IgD-negative memory B cell (primary cell): ENCODE data around the gene PTPRM. TPM values are rescaled to one million over a fixed set of nuclear protein-coding genes. Genes with fewer than 3 reads are reported as not detected.

Experiments
- H3K27ac Mint-ChIP-seq, 3 donors: one replicate each; pipeline ENCODE4 v1.8.0; 2020 to 2022; ENCODE audit warnings: mild to moderate bottlenecking in 3 of 3, mixed read lengths in 3 of 3, moderate library complexity in 1 of 3
- H3K27me3 Mint-ChIP-seq: one replicate; pipeline ENCODE4 v1.8.0; 2021; ENCODE audit warnings: mixed read lengths
- H3K36me3 Mint-ChIP-seq: one replicate; pipeline ENCODE4 v1.8.0; 2020; ENCODE audit warnings: mild to moderate bottlenecking, mixed read lengths
- H3K4me1 Mint-ChIP-seq, 3 donors: one replicate each; pipeline ENCODE4 v1.8.0; 2020 to 2022; ENCODE audit warnings: mixed read lengths in 3 of 3, mild to moderate bottlenecking in 1 of 3
- H3K4me3 Mint-ChIP-seq, 4 donors: one replicate each; pipeline ENCODE4 v1.8.0; 2020 to 2022; ENCODE audit warnings: mild to moderate bottlenecking in 4 of 4, mixed read lengths in 4 of 4, moderate library complexity in 3 of 4
- H3K9me3 Mint-ChIP-seq, 3 donors: one replicate each; pipeline ENCODE4 v1.8.0; 2020 to 2021; ENCODE audit warnings: mixed read lengths in 3 of 3, mild to moderate bottlenecking in 1 of 3
- polyA plus RNA-seq: library from polyadenylated mRNA; unstranded; fragments of 300-500 nt; fragmentation: Illumina TruSeq; gene quantifications from one replicate; pipeline ENCODE4 v1.2.3, GENCODE V29; 2021

Gene PTPRM
- polyA plus RNA-seq, 1 donor from 2014 or later = 0.61 TPM

DNA sequence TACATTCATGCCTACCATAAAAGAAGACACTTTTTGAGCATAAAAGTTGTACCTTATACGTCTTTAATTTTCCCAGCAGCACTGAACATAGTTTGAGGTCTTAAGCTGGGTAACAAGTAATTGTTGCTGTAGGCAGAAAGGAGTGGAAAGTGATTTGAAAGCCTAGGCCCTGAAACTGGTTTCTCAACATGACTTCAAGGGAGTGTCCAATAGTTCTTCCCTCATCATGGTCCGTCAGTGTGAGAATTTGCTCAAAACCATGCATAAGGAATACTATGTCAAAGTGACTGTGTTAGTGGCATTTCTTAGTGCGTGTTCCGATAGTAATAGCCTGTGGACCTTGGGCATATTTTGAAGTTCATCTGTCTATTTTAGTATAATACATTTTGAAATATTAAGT, 463.1 kb downstream of the PTPRM start:
- Mint-ChIP-seq H3K4me1 (no peaks in the 10 kb centered on the region), H3K4me3 (no peak overlapping the region), H3K36me3 (no peaks in the 10 kb centered on the region), H3K27ac (no peak overlapping the region), H3K27me3 (no peaks in the 10 kb centered on the region), H3K9me3 (no peaks in the 10 kb centered on the region)

DNA sequence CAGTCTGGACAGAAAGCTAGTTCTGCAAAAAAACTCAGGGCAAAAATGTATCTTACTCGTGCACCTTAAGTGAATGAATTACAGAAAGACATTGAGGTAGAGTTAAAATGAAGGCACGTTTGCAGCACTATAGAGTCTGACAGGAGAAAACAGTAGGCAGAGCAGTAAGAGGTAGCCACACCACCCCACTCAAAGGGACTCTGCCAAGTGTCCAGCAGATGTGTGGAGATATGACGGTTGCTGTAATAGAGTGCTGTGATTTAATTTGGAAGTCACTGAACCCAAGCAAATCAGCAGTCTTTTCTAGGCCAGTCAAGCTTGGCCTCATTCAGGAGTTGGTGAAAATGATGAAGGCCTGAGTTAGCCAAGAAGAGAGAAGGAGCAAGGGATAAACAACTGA, 464.4 kb downstream of the PTPRM start:
- H3K4me1 Mint-ChIP-seq = no peaks in the 10 kb centered on the region
- H3K27me3 Mint-ChIP-seq = no peaks in the 10 kb centered on the region
- no peak overlapping the region for H3K4me3 Mint-ChIP-seq
- no peaks in the 10 kb centered on the region for H3K36me3 Mint-ChIP-seq
- no peaks in the 10 kb centered on the region for H3K9me3 Mint-ChIP-seq
- no peak overlapping the region for H3K27ac Mint-ChIP-seq

DNA sequence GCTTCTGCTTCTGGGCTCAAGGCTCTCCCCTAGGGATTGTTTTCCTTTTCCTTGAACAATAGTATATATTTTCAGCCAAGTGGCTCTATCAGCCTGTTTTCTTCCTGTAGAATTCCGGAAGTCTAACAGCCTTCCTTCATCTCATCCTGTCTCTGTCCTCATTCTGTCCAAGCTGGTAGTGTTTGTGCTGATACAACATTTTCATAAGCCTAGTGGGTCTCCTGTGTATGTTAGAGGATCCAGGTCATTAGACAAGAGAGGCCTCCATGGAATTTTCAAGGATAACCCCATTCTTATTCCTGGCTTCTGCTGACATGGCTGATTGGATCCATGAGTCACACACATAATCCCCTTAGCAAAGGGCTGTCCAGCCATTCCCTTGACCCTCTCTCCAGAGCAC, 467.6 kb downstream of the PTPRM start:
- no peaks in the 10 kb centered on the region for H3K27me3 Mint-ChIP-seq
- no peaks in the 10 kb centered on the region for H3K4me1 Mint-ChIP-seq
- H3K27ac Mint-ChIP-seq = no peak overlapping the region
- H3K9me3 Mint-ChIP-seq = no peaks in the 10 kb centered on the region
- no peaks in the 10 kb centered on the region for H3K36me3 Mint-ChIP-seq
- H3K4me3 Mint-ChIP-seq = no peak overlapping the region

DNA sequence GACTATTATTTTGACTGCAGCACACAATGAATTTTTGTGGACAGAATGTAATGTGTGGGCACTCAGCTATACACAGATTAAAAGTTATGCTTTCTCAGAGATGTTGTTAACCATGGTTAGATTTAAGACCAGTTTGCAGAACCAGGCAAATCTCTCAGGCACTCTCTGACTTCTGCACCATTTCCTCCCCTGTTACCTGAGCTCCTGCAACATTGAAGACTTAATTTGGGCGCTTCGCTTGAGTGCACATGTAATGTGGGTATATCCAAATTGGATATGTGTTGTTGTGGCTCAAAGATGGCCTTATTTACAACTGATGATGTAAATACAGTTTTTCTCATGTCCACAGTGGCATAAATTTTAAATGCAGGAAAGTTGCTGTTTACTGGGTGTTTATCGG, 469.4 kb downstream of the PTPRM start:
- Mint-ChIP-seq H3K27ac (no peak overlapping the region), H3K9me3 (no peaks in the 10 kb centered on the region), H3K4me3 (no peak overlapping the region), H3K36me3 (no peaks in the 10 kb centered on the region), H3K4me1 (no peaks in the 10 kb centered on the region), H3K27me3 (peaks cover under 1% of the 10 kb centered on the region)

DNA sequence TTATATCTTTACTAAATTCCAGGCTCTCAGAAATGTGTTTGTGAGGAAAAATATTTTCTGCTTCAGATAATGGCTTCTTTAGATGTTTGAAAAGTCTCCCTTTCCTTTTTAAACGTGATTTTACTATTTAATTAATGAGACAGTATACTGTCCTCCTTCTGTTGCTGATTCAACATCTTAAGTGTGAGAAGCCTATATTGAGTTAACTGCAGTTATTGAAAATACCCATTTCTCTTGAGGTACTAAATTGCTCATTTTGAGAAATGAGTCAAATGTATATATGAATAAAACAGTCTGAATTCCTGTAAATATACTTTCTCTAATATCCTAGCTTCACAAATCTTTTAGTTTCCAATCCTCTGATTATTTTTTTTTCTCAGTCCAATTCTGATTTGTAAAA, 470.2 kb downstream of the PTPRM start:
- Mint-ChIP-seq H3K4me1 (no peaks in the 10 kb centered on the region), H3K27ac (no peak overlapping the region), H3K9me3 (no peaks in the 10 kb centered on the region), H3K4me3 (no peak overlapping the region), H3K36me3 (no peaks in the 10 kb centered on the region), H3K27me3 (peaks cover 1% of the 10 kb centered on the region)

DNA sequence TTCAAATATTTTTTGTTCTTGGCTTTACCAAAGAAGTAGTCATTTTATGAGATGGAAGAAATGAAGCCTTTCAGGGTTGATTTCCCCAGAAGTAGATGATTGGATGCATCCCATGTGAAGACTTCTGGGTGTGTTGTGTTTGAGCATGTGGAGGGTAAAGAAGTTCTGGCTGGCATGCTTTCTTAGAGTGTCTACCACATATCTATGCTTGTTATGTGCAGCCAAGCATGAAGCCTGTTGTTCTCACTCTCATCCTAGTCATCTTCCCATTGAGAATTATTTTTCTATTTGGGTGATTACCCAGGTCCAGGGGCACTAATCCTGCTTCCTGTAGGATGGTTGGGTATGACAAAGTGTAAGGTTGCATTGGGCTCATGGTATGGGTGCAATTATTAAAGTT, 472.9 kb downstream of the PTPRM start:
- Mint-ChIP-seq H3K4me1 (no peaks in the 10 kb centered on the region), H3K27me3 (peaks cover 5% of the 10 kb centered on the region)

DNA sequence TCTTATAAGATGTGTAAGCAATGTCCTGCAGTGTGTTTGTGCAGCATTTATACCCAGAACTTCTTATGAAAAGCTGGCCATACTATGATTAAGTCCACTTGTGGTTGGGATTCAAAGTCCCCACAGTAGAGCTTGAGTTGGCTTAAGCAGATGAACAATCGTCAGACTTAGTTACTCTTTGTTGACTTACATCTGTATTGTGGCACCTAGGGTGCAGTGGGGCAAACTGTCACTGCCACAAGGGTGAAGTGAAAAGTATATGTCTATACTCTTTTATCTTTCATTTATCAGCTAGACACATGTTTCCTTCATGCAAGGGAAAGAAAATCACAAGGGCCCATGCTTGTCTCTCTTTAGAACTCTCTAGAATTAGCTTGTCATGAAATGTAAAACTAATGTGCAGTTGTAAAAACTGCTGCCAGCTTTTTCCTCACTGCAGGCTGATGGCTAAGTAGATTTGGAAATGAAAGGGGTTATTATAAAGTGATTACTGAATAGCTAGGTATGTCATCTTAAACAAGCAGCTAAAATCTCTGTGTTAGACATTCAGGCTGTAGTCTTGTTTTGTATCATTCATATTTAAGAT, 474.5 kb downstream of the PTPRM start:
- no peak overlapping the region for H3K27ac Mint-ChIP-seq
- H3K4me3 Mint-ChIP-seq = no peak overlapping the region
- H3K27me3 Mint-ChIP-seq = peaks cover 5% of the 10 kb centered on the region
- H3K9me3 Mint-ChIP-seq = peaks cover 0 to 3% (median 0%) of the 10 kb centered on the region in 3 donors
- no peaks in the 10 kb centered on the region for H3K36me3 Mint-ChIP-seq
- H3K4me1 Mint-ChIP-seq = no peaks in the 10 kb centered on the region

More for the DNA sequence above, 472.9 kb downstream of the PTPRM start:
- Mint-ChIP-seq H3K36me3 (no peaks in the 10 kb centered on the region), H3K27ac (no peak overlapping the region), H3K4me3 (no peak overlapping the region), H3K9me3 (peaks cover 0 to 3% (median 0%) of the 10 kb centered on the region in 3 donors)

DNA sequence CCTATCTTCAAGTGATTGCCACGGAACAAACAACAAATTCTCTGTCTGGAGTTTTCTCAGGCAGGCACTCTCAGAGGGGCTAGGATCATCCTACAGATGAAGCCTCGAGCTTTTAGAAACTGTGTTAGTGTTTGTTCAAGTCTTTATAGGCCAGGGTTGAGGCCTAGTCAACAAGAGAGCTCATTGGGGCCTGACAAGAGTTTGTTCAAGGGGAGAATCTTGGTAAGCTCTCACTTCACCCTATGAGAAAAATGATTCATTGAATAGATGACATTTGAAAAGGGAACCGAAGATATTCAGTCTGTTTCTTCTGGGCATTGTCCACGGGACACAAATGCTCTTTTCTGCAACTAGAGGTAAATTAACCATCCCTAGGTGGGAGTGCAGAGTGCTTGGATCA, 476.9 kb downstream of the PTPRM start:
- no peaks in the 10 kb centered on the region for H3K4me1 Mint-ChIP-seq
- no peaks in the 10 kb centered on the region for H3K36me3 Mint-ChIP-seq
- peaks cover 0 to 3% (median 0%) of the 10 kb centered on the region in 3 donors for H3K9me3 Mint-ChIP-seq
- no peak overlapping the region for H3K27ac Mint-ChIP-seq
- H3K4me3 Mint-ChIP-seq = no peak overlapping the region
- H3K27me3 Mint-ChIP-seq = peaks cover 5% of the 10 kb centered on the region

DNA sequence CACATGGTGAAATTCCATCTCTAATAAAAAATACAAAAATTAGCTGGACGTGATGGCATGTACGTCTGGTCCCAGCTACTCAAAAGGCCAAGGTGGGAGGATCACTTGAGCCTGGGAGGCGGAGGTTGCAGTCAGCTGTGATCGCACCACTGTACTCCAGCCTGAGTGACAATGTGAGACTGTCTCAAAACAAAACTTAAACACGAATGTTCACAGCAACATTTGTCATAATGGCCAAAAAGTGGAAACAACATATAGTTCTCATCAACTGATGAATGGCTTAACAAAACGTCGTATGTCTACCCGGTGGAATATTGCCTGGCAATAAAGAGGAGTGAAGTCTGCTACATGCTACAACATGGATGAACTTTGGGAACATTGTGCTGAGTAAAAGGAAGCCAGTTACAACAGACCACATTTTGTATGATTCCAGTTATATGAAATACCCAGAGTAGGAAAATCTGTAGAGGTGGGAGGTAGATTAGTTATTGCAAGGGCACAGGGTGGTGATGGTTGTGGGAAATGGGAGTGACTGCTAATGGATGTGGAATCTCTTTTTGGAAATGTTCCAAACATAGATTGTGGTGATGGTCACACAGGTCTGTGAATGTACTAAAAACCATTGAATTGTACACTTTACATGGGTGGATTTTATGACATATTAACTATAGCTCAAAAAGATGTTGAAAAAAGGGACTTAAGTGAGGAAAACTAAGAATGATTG, 478.2 kb downstream of the PTPRM start:
- no peaks in the 10 kb centered on the region for H3K4me1 Mint-ChIP-seq
- no peak overlapping the region for H3K27ac Mint-ChIP-seq
- H3K9me3 Mint-ChIP-seq = peaks cover 0 to 3% (median 0%) of the 10 kb centered on the region in 3 donors
- H3K36me3 Mint-ChIP-seq = no peaks in the 10 kb centered on the region
- H3K27me3 Mint-ChIP-seq = peaks cover 5% of the 10 kb centered on the region
- no peak overlapping the region for H3K4me3 Mint-ChIP-seq

DNA sequence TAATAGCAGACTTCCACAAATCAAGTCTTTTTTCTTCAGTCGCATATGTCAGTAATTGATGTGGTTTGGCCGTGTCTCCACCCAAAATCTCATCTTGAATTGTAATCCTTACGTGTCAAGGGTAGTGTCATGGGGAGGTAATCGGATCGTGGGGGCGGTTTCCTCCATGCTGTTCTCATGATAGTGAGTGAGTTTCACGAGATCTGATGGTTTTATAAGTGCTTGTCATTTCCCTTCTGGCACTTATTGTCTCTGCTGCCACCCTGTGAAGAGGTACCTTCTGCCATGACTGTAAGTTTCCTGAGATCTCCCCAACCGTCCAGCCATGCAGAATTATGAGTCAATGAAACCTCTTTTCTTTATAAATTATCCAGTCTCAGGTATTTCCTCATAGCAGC, 478.8 kb downstream of the PTPRM start:
- no peak overlapping the region for H3K27ac Mint-ChIP-seq

DNA sequence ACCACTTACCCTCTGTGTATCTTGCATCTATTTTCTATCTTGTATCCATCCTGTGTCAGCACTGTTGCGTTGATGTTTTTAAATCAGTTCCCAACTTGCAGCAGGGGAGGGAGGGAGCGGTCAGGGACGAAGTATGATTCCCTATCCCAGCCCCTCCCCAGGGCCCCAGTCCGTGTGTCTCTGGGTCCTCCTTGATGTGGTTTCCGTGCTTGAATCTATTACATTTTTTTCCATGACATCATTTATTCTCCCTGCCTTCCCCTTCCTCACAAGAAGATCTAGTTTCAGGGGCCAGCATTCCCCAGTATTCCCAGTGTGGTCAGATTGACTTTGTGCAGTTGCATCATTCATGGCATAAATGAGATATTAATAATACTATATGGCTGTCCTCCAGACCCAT, 479.3 kb downstream of the PTPRM start:
- no peak overlapping the region for H3K4me3 Mint-ChIP-seq
- H3K9me3 Mint-ChIP-seq = peaks cover 0 to 3% (median 0%) of the 10 kb centered on the region in 3 donors
- peaks cover 7% of the 10 kb centered on the region for H3K27me3 Mint-ChIP-seq
- H3K4me1 Mint-ChIP-seq = no peaks in the 10 kb centered on the region
- H3K27ac Mint-ChIP-seq = no peak overlapping the region
- H3K36me3 Mint-ChIP-seq = no peaks in the 10 kb centered on the region

More for the DNA sequence above, 478.8 kb downstream of the PTPRM start:
- Mint-ChIP-seq H3K9me3 (peaks cover 0 to 3% (median 0%) of the 10 kb centered on the region in 3 donors), H3K4me3 (no peak overlapping the region), H3K4me1 (no peaks in the 10 kb centered on the region), H3K36me3 (no peaks in the 10 kb centered on the region), H3K27me3 (peaks cover 7% of the 10 kb centered on the region)

DNA sequence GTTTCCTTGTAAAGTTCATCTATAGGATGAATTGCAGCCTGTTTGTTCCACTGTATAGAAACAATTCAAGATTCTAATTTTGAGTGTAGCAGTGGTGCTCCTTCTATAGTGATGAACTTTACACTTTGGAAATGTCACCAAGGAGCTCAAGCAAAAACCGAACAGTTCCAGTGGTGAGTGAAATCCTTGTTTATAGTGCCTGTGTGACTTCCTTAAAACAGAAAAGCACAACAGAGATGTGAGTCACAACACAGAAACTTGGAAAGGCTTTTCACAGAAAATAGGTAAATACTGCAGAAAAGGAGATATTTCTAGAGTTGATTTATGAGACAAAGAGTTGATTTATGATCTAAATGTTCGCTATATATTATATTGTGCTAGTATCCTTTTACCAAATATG, 482.0 kb downstream of the PTPRM start:
- Mint-ChIP-seq H3K27ac (no peak overlapping the region), H3K9me3 (no peaks in the 10 kb centered on the region), H3K36me3 (no peaks in the 10 kb centered on the region), H3K4me1 (no peaks in the 10 kb centered on the region), H3K27me3 (peaks cover 2% of the 10 kb centered on the region), H3K4me3 (no peak overlapping the region)

DNA sequence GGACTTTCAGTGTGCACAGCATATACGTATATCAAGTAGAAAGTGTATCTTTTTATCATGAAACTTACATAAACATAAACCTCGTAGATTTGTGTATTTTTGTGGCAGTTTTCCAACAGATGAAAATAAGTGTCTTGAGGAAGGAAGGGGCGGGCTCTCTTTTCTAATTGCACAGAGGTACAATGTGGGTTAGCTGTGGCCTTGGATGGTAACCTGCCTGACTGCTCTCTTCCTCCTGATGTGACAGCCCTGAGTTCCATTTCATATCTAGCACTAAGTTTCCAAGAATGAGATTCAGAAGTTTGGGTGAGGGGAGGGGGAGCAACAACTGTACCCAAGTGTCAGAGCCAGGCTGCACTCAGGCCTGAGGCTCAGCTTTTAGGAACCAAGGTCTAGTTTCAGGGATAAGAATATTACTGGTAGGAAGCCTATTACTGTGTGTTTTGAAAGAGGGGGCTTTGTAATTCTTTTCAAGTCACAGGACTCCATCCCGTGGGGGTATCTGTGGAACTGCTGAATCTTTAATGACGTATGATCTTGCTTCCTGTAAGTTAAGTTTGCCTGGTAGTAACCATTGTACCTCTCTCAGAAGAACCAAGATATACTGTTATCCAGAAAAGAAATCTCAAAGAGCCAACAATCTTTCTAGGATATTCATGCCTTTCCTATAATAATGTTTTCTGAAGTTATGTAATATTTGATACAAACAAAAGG, 483.7 kb downstream of the PTPRM start:
- Mint-ChIP-seq H3K9me3 (peaks cover 0 to 3% (median 0%) of the 10 kb centered on the region in 3 donors), H3K27ac (no peak overlapping the region), H3K36me3 (peaks cover 2% of the 10 kb centered on the region), H3K27me3 (peaks cover 2% of the 10 kb centered on the region), H3K4me3 (no peak overlapping the region), H3K4me1 (no peaks in the 10 kb centered on the region)

DNA sequence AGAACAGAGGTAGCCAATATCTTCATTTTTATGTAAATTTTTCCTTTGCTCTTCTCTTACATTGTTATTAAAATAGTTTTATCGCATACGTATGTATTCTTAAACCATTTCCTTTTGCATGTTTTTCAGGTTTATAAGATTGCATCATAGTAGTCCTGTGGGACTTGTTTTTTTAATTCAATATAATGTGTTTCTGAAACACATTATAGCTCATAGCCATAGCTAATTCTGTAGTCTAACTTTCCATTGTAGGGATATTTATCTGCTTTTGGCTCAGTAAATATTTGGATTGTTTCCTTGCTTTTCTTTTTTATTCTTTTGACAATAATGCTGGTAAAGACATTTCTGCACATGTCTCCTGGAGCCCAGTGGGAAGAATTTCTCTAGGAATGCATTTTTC, 484.3 kb downstream of the PTPRM start:
- Mint-ChIP-seq H3K27ac (no peak overlapping the region), H3K36me3 (peaks cover 2% of the 10 kb centered on the region), H3K4me3 (no peak overlapping the region), H3K4me1 (no peaks in the 10 kb centered on the region), H3K9me3 (peaks cover 0 to 3% (median 0%) of the 10 kb centered on the region in 3 donors), H3K27me3 (peaks cover 2% of the 10 kb centered on the region)

DNA sequence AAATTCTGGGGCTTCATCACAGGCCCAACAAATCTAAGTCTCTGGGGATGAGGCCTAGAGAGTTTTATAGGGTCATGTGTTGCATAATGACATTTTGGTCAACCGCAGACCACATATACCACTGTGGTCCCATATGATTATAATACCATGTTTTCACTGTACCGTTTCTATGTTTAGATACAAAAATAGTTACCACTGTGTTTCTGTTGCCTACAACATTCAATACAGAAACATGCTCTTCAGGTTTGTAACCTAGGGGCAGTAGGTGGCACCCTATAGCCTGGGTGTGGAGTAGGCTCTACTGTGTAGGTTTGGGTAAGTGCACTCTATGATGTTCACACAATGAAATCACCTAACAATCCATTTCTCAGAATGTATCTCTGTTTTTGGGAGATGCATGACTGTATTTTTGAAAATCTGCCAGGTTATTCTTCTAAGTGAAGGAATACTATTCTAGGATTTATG, 485.2 kb downstream of the PTPRM start:
- Mint-ChIP-seq H3K27ac (no peak overlapping the region), H3K4me1 (no peaks in the 10 kb centered on the region), H3K27me3 (peaks cover 2% of the 10 kb centered on the region), H3K36me3 (peaks cover 2% of the 10 kb centered on the region), H3K9me3 (peaks cover 0 to 3% (median 0%) of the 10 kb centered on the region in 3 donors), H3K4me3 (no peak overlapping the region)
